Measurements from ENCODE around the gene B3GALT6. TPM values are rescaled to one million over a fixed set of nuclear protein-coding genes. Genes with fewer than 3 reads are reported as not detected.

B3GALT6 gene
- polyA plus RNA-seq, 1 experiment: 20.9 TPM

- Histone ChIP-seq H3K27me3 (ENCODE audit: control insufficient read depth, insufficient read depth, low read length) (peaks cover 2% of the 10 kb centered on the region; the same call in 1 of the 2 replicates), H3K36me3 (ENCODE audit: control insufficient read depth, insufficient read depth, low read length) (no peaks in the 10 kb centered on the region), H3K4me3 (ENCODE audit: low read depth, low read length) (no peak overlapping the region)
- no peak for DNase-seq (ENCODE audit: low read depth)
- ChIA-PET POLR2A (no interaction called here), CTCF (no interaction called here)
- TF ChIP-seq, protein P1, sequence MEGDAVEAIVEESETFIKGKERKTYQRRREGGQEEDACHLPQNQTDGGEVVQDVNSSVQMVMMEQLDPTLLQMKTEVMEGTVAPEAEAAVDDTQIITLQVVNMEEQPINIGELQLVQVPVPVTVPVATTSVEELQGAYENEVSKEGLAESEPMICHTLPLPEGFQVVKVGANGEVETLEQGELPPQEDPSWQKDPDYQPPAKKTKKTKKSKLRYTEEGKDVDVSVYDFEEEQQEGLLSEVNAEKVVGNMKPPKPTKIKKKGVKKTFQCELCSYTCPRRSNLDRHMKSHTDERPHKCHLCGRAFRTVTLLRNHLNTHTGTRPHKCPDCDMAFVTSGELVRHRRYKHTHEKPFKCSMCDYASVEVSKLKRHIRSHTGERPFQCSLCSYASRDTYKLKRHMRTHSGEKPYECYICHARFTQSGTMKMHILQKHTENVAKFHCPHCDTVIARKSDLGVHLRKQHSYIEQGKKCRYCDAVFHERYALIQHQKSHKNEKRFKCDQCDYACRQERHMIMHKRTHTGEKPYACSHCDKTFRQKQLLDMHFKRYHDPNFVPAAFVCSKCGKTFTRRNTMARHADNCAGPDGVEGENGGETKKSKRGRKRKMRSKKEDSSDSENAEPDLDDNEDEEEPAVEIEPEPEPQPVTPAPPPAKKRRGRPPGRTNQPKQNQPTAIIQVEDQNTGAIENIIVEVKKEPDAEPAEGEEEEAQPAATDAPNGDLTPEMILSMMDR (IDR thresholded peaks at IDR 0.05; ENCODE audit: insufficient read depth, low read depth, low read length): no peak
These were observed 28.2 kb upstream of the B3GALT6 start for GRCh38 chr1:1203561-1204424.

GRCh38 chr1:1204425-1204920, 27.6 kb upstream of the B3GALT6 start:
- TF ChIP-seq, protein P1 (IDR thresholded peaks at IDR 0.05; ENCODE audit: insufficient read depth, low read depth, low read length): no peak
- H3K4me3 ChIP-seq (ENCODE audit: low read depth, low read length): no peak overlapping the region
- DNase-seq (ENCODE audit: low read depth): no peak
- CTCF ChIA-PET: no interaction called here
- peaks cover 2% of the 10 kb centered on the region; the same call in 1 of the 2 replicates for H3K27me3 ChIP-seq (ENCODE audit: control insufficient read depth, insufficient read depth, low read length)
- POLR2A ChIA-PET: no interaction called here
- H3K36me3 ChIP-seq (ENCODE audit: control insufficient read depth, insufficient read depth, low read length): no peaks in the 10 kb centered on the region

DNA sequence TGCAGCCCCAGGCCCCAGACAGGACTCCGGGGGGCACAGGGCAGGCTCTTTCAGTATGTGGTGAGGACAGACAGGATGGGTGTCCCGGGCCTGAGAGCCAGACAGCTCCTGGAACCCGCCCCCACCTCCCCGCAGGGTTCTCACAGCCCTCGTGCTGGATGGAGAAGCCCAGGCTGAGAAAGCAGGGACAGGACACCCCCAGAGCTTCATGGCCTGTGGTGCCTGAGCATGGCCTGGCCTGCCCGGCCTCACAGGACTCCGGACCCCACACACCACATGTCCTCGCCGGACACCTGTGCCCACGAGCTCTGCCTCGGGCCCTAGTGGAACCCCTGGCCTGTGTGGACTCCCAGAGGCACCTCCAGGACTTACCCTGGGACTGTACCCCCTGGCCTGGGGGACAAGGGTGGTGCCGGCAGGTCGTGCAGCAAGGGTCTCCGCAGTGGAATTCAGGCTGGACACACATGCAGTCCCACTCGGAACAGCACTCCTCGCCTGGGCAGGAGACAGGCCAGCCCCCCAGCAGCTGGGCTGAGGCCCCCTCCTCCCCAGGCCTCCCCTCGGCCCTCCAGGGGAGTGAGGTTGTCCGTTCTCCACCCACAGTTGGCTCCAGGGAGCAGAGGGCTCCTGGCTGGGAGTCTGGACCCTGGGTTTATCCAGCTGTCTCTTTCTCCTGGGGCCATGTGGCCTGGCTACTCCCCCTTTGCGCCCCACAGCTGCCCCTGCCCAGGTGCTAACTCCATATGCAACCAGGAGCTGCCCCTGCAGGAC, 26.9 kb upstream of the B3GALT6 start:
- CTCF ChIA-PET: interaction anchor here (0.7 kb wide), 1 partner anchor 25 kb away, joined by 3 read pairs; no protein-coding TSS in a partner anchor
- H3K27me3 ChIP-seq (ENCODE audit: control insufficient read depth, insufficient read depth, low read length): peaks cover 2% of the 10 kb centered on the region; the same call in 1 of the 2 replicates
- no peaks in the 10 kb centered on the region for H3K36me3 ChIP-seq (ENCODE audit: control insufficient read depth, insufficient read depth, low read length)
- DNase-seq (ENCODE audit: low read depth): no peak
- TF ChIP-seq, protein P1 (IDR thresholded peaks at IDR 0.05; ENCODE audit: insufficient read depth, low read depth, low read length): no peak
- H3K4me3 ChIP-seq (ENCODE audit: low read depth, low read length): no peak overlapping the region
- POLR2A ChIA-PET: no interaction called here

DNA sequence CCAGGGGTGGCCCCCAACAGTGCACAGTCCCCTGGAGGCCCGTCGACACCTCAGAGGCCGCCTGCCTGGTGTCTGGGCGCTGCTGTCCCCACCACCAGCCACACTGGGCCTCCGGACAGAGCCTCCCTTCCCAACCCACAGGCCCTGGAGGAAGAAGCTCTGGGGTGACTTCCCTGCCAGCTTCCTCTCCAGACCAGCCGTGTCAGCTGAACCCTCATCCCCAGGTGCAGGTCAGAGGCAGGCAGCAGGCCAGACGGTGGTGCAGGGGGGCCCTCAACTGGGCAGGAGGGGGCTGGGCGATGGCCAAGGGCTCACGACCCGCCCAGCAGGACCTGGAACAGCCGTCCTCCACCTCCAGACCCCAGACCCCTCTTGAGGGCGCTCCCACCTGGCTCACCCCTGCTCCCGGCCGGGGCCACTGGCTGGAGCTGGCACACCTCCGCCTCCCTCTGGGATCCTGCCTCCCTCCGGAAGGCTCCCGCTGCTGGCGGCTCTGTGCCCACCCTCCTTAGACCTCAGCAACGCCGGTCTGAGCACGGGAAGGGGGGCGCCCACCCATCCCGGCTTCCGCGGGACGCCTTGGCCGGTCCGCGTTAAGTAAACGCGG, 26.2 kb upstream of the B3GALT6 start:
- ChIA-PET POLR2A (no interaction called here), CTCF (interaction anchor here (0.6 to 0.7 kb wide), 2 partner anchors 24 to 206 kb away, joined by 3 read pairs; partner anchors contain the start of gene HES4)
- no peak overlapping the region for H3K4me3 ChIP-seq (ENCODE audit: low read depth, low read length)
- TF ChIP-seq, protein P1 (IDR thresholded peaks at IDR 0.05; ENCODE audit: insufficient read depth, low read depth, low read length): no peak
- peaks cover 2% of the 10 kb centered on the region; the same call in 1 of the 2 replicates for H3K27me3 ChIP-seq (ENCODE audit: control insufficient read depth, insufficient read depth, low read length)
- DNase-seq (ENCODE audit: low read depth): no peak
- no peaks in the 10 kb centered on the region for H3K36me3 ChIP-seq (ENCODE audit: control insufficient read depth, insufficient read depth, low read length)
